ENCODE measurements around the gene HOXC10.

The HOXC10 gene

DNA sequence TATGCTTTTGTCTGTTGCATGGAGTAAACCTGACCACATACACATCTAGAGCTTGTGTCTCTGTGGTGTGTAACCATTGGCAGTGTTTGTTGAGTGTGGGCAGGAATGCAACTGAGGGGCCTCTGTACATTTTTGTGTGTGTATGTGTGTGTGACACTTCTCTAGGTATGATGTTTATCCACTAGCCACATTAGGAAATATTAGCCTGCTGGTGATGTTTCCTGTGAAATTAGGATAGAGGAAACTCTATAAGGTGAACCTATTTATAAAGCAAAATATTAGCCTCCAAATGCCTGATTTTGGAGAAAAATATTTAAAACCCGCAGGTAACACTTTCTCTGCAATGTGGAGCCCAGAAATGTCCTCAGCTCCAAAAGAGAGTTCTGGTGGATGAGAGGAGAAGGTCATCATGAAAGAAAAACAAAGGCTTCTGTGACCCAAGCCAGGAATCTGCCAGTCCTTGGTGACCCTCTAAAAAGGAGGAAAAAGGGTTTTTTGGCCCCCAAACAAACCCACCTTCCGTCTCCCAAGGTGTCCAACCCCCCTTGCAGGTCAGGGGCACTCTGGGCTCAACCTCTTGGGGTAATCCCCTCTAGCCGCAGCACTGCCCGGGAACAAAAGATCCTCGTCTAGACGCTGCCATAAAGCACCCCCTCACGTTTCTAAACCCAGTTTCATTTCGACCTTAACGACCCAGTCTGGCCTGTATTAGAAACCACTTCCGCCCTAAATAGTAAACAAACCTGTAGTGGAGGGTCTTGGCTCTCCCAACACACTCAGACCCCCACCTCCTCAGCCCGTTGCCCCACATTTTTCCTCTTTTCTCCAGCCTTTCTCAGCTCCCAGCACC, 7.1 kb upstream of the HOXC10 start:
- no peak for DNase-seq (ENCODE audit: low read depth in 3 of 3)

DNA sequence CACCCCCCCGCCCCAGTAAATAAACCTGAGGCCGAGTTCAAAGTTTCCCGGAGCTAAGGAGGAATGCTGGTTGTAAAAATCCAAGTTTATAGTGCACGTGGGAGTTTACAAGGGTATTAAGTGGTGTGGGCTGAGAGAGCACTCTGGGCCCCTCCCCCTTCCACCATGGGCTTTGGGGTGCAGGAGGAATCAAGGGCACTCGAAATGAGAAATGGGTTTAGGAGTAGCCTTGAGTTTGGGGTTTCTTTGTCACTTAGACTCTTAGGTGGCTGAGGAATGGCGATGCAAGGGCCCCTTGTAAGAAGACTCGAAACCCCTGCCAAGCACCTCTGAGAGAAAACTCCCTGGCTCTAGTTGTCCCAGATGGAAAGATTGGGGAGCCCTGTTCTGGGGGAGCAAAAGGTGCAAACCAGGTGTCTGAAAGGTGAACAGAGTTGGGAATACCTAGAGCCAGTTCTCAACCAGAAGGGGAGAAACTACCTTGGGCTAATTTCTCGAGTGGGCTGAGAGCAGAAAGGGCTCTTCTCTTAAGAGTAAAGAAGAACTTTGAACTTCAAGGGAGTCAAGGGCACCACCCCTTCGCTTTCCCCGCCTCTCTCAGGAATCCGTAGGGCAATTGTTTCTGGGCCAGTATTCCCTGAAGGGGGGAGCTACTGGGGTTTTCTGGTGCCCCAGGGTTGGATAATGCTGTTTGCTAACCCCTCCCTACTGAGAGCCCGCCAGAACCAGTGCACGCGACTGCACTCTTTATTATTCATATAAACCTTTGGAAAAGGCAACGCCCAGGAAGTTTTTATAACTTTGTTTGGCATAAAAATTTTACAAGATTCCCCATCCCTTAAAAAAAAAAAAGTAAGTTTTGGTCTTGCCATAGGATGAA, 6.2 kb upstream of the HOXC10 start:
- DNase-seq (ENCODE audit: low read depth in 3 of 3), result no peak

DNA sequence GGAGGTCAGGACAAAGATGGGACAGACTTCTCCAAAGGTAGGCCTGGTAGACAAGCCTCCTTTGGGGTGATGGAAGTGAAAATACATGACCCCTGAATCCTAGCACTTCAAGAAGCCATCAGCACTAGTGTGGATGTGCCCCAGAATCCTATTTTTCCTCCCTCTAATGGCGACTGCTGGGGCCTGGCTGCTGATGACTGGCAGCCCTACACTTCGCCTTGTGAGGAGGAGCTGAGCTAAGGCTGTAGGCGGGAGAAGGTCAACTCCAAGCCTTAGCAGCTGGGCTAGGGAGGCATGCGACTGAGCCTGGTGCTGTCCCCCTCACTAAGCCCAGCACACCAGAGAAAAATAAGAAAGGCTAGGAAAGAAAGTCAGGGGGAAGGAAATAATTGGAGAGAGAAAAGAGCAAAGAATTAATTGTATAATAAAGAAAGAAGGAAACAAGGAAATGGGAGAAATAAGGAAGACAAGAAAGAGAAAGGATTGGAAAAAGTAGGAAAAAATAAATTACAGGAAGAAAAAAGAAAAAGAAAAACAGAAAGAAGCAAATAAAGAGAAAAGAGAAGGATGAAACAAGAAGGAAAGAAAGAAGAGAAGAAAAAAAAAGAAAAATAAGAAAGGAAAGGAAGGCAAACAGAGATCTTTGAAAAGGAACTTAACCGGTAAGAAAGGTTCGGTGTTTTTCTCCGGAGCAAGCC, 4.7 kb upstream of the HOXC10 start:
- DNase-seq (ENCODE audit: low read depth in 3 of 3), result no peak

DNA sequence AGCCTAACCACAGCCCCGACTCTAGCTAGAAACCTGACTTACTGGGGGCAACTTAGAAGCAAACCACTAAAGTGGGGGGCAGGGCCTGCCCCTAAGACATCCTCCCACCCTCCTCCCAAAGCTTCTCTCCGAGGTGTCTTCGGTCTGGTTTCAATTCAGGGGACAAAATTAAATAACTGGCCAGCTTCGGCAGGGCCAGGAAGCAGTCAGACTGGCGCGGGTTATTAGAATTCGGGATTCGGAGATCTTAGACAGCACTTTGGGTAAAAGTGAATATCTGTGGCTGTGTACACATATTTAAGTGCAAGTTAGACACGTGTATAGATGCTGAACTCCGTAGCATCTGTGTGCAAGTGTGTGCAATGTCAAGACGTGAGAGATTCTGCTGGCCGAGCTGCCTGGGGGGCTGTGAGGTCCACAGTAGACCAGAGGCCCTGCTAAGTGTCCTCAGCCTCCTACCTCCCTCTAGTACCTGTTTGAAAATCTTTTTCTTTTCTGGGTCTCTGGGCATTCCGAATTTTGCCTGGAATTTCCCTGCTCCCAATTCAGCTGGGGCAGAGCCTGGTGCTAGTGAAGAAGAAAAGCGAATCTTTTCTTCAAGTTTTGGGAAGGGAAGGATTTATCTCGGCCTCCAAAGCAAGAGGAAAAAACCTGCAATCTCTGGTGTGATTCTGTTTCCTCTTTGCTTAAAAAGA, 4.0 kb upstream of the HOXC10 start:
- no peak for DNase-seq (ENCODE audit: low read depth in 3 of 3)

DNA sequence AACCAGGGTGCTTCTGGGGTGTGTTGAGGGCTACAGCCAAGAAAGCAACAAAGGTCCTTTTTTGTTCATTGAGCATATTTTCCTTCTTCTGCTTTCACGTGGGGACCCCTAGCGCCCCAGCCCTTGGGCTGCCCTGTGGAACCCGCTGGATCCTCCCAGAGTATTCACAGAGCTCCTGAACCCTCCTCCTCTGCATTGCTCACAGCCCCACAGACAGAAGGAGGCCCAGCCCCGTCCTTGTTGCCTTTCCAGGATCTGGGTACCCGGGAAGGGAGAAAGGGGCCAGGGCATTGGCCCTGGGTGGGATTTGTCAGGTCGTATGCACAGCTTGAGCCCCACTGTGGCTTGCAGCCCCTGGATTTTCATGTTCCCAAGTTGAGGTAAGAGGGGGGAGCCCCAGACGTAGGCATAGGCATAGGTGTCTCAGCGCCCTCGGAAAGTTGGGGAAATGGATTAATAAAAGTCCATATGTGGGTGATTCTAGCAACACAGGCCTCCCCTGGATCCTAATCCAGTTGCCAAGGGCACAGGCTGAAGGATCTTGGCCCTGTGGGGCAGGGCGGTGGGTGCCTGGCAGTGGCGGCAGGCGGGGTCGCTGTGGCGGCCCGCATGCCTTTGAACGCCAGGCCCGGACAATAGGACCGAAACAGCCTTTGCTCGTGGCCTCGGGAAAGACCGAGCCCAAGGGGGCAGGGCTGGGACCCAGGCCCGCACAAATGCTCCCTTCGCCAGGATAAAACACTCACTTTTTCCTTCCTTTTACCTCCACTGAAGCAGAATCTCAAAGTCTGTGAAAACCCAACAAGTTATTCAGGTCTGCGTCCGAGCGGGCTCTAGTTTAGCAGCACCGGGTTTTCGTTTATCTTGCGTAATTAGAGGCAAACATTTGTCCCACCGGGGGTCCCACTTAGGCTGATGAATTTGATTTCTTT, 3.0 kb upstream of the HOXC10 start:
- no peak for DNase-seq (ENCODE audit: low read depth in 3 of 3)

DNA sequence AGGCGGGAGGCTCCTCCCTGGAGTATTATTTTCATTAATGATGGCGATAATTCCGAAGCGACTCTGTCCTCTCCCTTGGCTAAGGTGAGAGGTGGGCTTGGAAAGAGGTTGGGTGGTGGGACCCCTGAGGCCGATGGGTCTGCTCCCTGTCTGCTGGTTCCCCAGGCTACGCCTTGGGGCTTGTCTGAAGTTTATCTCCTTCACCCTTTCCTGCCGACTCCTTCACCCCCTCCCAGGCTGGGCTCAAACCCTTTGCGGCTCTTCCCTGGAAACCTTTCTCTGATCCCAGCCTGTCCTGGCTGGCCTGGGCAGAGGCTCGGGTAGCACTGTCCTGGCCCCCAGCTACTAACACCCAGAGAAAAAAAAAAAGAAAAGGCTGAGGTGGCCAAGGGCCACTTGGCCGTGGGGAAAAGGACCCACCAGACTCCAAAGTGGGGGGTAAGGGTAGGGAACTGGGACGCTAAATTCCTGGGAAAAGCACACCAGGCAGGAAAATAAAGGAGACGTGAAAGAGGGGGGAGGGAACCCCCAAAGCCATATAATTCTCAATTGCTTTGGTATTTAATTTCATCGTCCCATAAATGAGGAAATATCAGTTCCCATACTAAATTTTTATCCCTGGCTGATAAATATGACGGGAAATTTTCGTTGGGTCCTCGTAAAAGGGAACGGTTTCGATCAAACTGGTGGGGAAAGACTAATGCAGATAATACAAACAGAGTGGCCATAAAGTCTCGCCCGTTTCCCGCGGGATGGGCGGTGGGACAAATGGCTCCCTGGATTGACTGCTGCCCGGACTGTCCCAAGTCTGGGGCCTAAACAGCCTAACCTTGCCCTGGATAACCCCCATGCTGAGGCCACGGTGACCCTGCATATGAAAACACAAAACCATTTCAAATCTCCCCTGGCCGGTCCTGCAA, 2.0 kb upstream of the HOXC10 start:
- no peak for DNase-seq (ENCODE audit: low read depth in 3 of 3)

DNA sequence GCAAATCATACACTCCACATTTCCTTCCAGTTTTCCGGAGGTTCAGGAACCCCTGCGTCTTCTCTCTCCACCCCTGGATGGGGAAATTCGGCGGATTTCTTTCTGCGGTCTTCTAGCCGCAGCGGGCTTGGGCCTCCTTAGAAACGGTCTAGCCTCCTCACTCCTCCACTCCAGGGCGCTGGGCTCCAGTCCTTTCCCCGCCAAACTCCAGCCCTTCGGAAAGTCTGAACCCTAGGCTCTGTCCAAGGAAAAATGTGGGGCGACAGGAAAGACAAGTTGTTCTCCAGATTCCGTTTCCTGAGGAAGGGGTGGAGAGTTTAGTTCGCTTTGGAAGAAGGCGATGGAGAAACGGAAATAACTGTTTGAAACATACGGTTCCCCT, 1.4 kb upstream of the HOXC10 start:
- DNase-seq (ENCODE audit: low read depth in 3 of 3), result no peak

DNA sequence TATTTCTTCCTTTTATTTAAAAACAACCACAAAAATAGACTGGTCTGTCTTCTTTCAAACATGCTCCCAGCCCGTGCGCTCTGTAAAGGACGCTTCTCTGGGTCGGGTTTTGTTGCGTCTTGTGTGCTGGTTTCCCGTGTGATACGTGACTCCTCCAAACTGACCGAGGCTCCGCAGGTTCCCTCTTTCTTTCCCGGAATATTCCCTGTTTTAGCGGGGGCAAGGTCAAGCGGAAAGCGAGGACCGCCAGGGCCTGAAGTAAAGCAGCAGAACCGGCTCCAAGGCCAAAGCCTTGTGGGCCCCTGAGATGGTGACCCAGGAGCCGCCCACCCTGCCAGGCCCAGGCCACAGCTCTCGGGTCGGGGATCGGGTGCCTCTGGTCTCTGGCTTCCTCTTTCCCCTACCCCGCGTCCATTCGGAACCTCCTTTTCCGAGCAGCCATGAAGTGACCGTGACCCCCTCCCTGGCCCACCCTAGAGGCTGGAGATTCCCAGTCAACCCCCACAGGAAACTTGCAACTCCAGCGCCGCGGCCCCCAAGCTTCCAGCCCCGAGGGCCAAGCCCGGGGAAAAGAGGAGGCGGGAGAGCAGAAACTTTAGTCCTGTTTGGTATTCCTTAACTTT, 885 bp upstream of the HOXC10 start:
- DNase-seq (ENCODE audit: low read depth in 3 of 3), result no peak

DNA sequence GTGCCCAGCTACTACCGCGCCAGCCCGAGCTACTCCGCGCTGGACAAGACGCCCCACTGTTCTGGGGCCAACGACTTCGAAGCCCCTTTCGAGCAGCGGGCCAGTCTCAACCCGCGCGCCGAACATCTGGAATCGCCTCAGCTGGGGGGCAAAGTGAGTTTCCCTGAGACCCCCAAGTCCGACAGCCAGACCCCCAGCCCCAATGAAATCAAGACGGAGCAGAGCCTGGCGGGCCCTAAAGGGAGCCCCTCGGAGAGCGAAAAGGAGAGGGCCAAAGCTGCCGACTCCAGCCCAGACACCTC, 697 bp downstream of the HOXC10 start:
- no peak for DNase-seq (ENCODE audit: low read depth in 3 of 3)

DNA sequence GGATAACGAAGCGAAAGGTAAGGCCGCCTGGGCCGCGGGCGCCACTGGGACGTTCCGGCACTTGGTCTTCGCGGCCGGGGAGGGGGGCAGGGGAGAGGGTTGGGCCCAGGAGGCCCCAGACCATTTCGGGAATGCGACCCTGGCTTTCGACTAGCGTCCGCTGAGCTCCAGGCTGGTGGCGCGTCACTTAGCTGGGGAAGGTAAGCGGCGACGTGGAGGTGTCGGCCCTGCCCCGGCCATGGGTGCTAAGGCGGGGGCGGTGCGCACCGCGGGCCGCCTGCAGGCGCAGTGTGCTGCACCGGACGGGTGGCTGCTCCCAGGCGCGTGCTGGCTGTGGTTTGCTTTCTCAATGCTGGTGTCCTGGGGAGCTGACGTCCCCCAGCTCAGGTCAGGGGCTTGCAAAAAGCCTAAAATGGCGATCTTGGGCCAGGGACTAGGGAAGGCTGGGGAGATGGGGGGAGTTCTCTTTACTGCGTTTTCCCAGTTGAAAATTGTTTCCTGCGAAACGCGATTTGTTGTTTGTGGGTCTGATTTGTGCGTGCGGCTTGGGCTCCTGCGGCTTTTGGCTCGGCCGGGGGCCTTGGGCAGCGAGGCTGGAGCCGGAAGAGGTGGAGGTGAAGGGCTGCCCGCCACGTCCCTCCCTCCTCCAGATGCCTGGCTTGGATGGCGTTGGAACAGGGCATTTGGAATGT, 1.2 kb downstream of the HOXC10 start:
- DNase-seq (ENCODE audit: low read depth in 3 of 3), result no peak

DNA sequence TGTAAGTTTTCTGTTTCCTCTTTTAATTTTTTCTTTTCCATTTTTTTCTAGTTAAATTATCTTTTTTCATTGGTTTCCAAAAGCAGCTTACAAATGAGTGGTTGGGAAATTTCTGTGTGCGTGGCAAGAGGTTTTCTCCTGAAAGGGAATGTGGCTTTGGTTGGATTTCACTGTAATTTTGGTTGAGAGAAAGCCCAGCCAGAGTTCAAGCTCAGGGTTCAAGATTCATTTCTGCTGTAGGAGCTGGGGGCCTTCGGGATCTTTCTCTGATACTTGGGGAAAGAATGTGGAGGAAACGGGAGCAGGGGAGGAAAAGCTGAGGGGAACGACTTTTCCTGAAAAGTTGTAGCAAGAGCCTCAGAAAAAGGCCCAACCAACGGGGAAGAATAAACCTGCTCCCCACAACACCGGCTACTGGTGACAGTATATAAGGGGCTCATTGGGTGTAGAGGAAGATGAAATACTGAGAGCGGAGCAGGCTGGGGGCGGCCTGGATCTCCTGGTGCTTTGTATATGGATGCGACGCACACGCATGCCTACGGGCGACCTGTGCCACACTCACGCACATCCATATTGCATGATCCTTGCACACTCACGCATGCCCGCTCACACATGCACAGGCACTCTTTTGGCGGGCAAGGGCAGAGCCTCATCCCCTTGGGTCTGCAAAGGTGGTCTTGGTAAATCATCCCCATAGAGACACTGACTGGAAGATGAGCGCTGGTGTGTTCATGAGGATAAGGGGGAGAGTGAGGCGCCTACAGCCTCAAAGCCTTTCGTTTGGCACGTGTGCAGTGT, 1.9 kb downstream of the HOXC10 start:
- no peak for DNase-seq (ENCODE audit: low read depth in 3 of 3)

DNA sequence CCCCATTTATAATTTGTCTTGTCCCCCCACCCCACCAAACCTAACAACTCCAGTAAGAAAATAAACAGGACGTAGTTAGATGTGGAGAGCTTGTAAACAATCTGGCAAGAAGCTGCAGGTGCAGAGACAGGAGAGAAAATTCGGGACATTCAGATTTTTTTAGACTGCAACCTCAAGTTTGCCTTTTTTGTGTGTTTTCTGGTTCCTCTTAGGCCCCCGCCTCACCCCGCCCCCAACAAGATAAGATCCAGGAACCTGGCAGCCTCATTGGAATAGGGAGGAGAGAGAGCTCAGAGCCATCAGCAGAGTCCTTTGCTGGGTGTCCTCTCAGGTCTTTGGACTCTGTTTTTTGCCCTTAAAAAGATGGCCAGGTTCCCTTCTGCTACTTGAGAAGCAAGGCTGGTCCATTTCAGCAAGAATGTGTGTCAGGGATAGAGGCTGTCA, 2.9 kb downstream of the HOXC10 start:
- DNase-seq (ENCODE audit: low read depth in 3 of 3), result no peak

DNA sequence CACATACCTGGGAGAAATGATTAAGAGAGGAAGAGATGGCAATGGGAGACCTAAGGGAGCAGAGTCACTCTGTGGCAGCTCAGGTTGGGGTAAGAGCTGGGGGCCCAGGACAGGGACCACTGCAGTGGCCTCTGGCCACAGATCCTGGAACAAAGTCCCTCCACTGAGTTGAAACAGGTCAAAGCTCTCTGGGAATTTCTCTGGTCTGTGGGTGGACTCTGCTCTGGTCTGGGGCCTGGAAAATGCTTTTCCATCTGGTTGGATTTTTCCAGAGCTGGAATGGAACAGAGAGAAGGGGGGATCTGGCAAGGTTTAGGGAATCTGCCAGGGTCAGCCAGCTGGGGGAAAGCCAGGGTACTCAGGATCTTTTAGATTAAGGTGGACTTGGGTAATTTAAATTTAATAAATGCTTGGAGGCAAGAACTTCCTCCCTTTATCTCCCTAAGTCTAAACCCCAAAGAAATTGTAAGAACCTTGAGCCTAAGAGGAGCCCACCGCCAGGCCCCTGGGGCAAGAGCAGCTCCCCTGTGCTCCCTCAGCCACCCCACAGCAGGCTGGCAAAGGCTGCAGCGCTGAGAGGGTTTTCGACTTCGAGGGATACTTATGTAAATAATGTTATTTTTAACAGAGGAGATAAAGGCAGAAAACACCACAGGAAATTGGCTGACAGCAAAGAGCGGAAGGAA, 3.7 kb downstream of the HOXC10 start:
- no peak for DNase-seq (ENCODE audit: low read depth in 3 of 3)

DNA sequence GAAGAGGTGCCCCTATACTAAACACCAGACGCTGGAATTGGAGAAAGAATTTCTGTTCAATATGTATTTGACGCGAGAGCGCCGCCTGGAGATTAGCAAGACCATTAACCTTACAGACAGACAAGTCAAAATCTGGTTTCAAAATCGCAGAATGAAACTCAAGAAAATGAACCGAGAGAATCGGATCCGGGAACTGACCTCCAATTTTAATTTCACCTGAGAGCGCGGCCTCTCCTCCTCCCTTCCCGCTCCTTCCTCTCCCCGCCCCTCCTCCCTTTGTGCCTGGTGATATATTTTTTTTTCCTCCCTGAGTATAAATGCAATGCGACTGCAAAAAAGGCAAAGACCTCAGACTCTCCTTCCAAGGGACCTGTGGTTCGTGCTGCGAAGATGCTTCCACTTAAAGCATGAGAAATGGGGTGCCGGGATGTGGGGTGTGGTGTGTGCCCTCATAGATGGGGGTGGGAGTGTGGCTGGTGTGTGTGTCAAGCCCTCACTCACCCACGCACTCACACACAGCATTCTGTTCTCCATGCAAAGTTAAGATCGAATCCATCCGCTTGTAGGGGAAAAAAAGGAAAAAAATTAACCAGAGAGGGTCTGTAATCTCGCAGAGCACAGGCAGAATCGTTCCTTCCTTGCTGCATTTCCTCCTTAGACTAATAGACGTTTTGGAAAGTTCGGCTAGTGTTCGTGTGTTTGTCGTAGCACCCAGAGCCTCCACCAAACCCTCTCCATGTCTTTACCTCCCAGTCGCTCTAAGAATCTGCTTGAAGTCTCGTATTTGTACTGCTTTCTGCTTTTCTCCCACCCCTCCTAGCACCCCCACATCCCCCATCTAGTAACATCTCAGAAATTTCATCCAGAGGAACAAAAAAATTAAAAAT, 4.5 kb downstream of the HOXC10 start:
- DNase-seq (ENCODE audit: low read depth in 3 of 3), result no peak

DNA sequence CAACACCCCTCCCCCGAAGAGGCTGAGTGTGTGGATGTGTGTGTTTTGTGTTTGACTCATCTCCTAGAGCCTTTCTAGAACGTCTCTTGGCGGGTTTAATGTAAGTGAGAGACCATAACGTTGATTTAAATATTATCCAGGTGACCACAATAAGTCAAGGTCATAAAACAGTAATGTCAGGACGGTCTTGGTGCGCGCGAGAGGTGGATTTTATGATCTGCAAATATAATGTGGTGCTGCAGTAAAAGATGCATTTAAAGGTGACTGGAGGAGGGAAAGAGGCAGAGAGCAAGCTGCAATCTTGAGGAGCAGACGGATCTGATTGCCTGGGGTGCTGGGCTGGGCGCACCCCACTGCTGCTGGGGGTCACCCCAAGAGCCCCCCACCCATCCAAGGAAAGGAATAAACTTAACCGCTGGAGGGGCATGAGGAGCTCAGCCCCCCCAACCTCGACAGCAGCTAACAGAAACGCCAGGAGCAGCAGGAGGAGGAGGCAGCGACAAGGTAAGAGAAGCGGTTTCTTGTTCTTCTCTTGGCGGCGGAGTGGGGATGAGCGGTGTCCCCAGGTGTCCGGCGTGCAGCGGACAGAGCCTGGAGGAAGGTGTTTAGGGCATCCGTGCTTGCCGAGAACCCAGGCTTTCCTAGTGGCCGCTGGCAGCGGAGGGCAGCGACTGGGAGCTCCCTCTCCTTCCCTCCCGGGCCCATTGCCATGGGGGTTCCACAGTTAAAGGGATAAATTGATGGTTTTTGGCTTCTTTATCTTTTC, 5.5 kb downstream of the HOXC10 start:
- no peak for DNase-seq (ENCODE audit: low read depth in 3 of 3)

Data from stimulated activated CD4-positive, alpha-beta T cell treated with anti-CD3 and anti-CD28 coated beads, TNF-alpha, amount 100 ng/mL, for 24 hours (primary cell).